Left cardiac atrium (tissue), 4 donors: Measurements from ENCODE around the gene SYTL2. TPM values are rescaled to one million over a fixed set of nuclear protein-coding genes. Genes with fewer than 3 reads are reported as not detected.
"Not testable (repeated sequence)": the region's sequence is repeated elsewhere in the genome, so short reads cannot be mapped to it uniquely, and the experiment has no call there.

ENCODE experiments used
- ATAC-seq, 2 donors: fragments of 200-7000 bp; cut with Tn5 transposase; one replicate each; pipeline ENCODE4 v1.9.1; 2020; ENCODE audit warnings: mild to moderate bottlenecking in 2 of 2, moderate library complexity in 2 of 2
- DNase-seq: peaks from one replicate; pipeline ENCODE4 v3.0.0-alpha.2; 2020
- intact Hi-C, 2 donors: fragments of 100-400 bp; cut with DNase I; formaldehyde crosslinking; loops; one replicate each; pipeline versions ENCODE4 v1.14.1 to v1.15.1; 2022 to 2023
- long read RNA-seq: library from polyadenylated mRNA; unstranded; transcript quantifications from one replicate; pipeline ENCODE4 v2.0.0, GENCODE V29; 2021
- total RNA-seq, 2 donors: library from RNA; stranded (reverse); fragmentation: NEBNext Ultra II Directional; extraction: Animal tissue kit (Norgen Biotek cat#: 25700); gene quantifications; one replicate each; pipeline ENCODE4 v1.2.1, GENCODE V29; 2021
- donor health status: DM: no; HTN: yes; CAD: no.
- donor health status: DM: no; HTN: yes; CAD: no; lungs with severe emphysema.
- donor health status: DM: yes; HTN: yes; CAD: no.
- donor health status: Dilated cardiomyopathy.

SYTL2 gene, protein sequence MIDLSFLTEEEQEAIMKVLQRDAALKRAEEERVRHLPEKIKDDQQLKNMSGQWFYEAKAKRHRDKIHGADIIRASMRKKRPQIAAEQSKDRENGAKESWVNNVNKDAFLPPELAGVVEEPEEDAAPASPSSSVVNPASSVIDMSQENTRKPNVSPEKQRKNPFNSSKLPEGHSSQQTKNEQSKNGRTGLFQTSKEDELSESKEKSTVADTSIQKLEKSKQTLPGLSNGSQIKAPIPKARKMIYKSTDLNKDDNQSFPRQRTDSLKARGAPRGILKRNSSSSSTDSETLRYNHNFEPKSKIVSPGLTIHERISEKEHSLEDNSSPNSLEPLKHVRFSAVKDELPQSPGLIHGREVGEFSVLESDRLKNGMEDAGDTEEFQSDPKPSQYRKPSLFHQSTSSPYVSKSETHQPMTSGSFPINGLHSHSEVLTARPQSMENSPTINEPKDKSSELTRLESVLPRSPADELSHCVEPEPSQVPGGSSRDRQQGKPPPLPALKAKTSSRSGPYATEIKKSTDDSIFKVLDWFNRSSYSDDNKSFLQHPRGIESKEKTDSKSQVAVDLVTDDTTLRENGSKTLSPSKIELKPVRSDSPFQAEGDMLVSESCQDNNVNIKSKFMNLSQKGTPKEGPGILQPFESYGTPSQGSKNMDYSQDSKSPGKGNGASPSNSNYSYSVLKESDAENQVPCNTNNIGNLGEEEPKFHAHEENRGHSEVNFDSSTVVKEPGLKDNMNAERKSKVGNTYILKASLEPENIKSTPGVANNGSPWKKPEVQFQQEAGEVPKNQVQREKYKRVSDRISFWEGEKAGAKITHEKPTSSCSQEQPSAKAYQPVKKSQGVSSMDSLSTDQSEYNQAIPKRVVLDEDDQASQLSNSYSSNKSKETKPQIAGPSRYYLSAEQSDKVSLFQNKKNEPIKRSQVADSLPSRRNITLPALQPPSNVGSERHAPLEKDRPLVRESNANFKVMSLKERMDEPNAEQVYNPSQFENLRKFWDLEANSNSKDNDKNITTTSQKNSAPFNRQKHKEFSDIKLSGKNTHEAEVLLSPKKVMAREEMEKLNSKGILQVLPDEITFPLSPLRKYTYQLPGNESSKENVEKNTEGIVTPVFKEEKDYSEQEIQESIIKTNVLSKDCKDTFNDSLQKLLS (N-terminal part only)
- 10 to 100 TPM in 1 of 2 donors, 1 to 10 TPM in 1; 7.2 to 12.4 TPM for total RNA-seq
- long read RNA-seq, partial matches to known transcripts = 6 of 10 reads
- long read RNA-seq, other reads (novel, unspliced or antisense) = 3 of 10 reads

DNA sequence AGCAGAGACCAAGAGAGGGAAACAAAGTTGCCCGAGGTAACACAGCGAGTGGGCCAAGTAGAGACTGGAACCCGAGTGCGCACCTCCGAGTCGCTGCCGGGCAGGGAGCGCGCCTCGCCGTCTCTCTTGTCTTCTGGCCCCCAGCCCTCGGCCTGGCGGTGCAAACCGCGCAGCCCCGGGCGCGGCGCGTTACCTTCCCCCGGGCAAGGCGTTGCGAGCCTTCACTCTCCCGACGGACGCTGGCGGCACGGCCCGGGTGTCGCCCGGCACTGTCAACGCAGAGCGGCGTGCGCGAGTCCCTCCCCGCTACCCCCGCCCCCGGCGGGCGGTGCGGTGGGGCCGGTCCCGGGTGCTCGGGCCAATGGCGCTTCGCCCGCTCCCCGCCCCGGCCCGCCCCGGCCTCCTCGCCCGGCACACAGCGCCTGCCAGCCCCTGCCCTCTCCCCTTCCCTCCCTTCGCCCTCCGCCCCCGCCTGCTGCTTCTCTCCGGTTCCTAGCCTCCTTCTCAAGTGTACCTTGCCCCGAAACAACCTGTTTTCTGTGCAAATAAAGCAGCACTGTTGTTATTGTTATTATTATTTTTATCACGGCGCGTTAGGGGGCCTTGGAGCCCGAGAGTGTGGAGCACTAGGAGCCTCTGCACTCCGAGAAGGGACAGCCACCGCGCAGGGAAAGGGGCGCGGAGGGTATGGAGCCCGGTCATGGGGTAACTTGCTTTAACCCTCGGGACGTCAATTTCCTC is at the start of gene SYTL2:
Gene SYTL2, minus strand, starts transcription at position 271 of the 741 bp plus-strand sequence. CDS start 53,416 bp downstream, outside the sequence.
- intact Hi-C loops = no loop called here
- ATAC-seq (peak; percentile 99 to 100), DNase-seq (peak; percentile 75)

DNA sequence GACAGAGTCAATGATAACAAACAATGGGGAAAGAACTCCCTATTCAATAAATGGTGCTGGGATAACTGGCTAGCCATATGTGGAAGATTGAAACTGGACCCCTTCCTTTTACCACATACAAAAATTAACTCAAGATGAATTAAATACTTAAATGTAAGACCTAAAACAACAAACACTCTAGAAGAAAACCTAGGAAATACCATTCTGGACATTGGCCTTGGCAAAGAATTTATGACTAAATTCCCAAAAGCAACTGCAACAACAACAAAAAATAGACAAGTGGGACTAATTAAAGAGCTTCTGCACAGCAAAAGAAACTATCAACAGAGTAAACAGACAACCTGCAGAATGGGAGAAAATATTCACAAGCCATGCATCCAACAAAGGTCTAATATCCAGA is 48.6 kb upstream of the SYTL2 start:
- intact Hi-C loops = loop anchor here in 1 of 2 donors (10.0 kb wide), 3 partner anchors 85 to 435 kb away; partner anchors contain the start of gene EED
- not testable (repeated sequence) for DNase-seq, ATAC-seq

DNA sequence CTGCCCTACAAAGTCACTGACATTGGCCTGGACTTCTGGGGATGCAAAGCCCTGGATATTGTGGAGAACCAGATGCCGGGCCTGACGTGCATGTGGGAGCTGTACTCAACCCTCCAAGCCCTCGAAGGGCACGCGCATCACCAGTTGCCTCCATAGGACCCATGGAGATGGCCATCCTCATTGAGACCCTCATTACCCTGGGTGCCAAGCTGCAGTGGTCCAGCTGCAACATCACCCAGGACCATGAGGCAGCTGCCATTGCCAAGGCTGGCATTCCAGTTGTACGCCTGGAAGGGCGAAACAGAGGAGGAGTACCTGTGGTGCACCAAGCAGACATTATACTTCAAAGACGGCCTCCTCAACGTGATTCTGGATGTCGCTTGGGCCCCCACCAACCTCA is 46.2 kb upstream of the SYTL2 start:
- intact Hi-C loops = loop anchor here in 1 of 2 donors (10.0 kb wide), 3 partner anchors 88 to 438 kb away; partner anchors contain the start of gene EED
- DNase-seq (no peak), ATAC-seq (no peak)

DNA sequence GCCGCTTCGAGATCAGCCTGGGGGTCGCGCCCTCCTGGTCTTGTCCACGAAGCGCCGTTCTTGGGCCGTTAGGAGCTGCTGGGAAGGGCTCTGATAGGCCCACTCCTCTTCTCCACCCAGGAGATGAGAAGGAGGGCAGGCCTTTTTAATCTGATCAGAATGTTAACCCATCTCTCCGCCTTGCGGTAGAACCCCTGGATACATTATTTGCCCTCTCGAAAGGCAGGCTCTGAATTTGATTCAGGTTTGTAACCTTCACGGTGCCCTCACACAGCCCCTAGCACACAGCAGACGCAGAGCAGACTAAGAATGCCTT is 44.4 kb upstream of the SYTL2 start, which contains the start of gene CCDC83:
Gene CCDC83, plus strand, starts transcription at position 43 of the 316 bp plus-strand sequence. CDS start 9,741 bp downstream, outside the sequence.
- DNase-seq = no peak
- ATAC-seq = no peak
- intact Hi-C loops = loop anchor here in 1 of 2 donors (10.0 kb wide), 3 partner anchors 90 to 440 kb away; partner anchors contain the start of gene EED

DNA sequence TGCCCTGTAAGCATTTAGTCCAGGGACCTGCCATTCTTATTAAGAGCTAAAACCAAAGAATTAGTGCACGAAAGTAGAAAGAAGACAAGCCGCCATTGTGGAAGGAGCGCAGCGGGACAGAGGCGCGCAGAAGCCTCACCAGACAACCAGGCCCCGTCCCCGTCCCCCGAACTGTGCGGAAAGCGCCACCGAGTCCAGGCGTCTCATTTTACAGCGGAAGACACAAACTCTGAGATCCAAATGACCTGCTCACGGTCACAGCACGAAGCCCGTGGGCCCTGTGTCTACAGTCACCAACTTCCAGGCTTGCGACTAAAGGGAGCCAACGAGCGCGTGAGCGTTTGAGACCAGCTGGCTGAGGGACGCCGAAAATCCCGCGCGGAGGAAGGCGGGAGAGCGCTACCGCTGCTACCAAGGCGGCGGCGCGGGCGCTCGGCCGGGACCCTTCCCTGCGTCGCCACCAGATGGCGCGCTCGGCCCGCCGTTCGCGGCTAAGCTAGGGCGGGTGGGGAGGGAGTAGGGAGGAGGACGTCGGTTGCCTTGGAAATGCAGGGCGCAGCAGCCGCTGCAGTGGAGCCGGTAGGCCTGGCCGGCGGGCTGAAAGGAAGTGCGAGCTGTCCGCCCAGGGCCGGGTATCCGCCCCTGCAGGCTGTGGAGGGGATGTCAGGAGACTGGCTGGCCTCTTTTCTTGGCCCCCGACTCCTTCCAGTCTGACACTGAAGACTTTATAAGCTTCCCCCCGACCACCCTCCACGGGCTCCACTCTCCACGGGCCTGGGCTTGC is 43.8 kb upstream of the SYTL2 start:
- intact Hi-C loops = loop anchor here in 1 of 2 donors (10.0 kb wide), 3 partner anchors 90 to 440 kb away; partner anchors contain the start of gene EED
- peak; percentile 98 to 99 for ATAC-seq
- DNase-seq = peak; percentile 94

DNA sequence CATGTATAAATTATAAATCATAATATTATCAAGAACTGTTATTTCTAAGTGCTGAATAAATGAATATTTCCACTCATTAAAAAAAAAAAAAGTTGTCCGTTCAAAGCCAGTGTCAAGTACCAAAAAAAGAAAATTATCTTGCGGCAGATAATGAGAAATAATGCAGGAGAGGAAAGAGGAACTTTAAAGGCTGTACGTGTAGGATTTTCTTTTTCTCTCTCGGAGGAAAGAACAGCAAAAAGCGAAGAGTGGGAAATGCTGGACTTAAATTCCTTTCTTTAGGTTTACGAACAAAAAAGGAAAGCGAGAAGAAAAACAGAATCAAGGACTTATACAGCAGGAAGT is 43.2 kb upstream of the SYTL2 start:
- no peak for DNase-seq
- ATAC-seq = no peak
- intact Hi-C loops = loop anchor here in 1 of 2 donors (10.0 kb wide), 3 partner anchors 91 to 441 kb away; partner anchors contain the start of gene EED

DNA sequence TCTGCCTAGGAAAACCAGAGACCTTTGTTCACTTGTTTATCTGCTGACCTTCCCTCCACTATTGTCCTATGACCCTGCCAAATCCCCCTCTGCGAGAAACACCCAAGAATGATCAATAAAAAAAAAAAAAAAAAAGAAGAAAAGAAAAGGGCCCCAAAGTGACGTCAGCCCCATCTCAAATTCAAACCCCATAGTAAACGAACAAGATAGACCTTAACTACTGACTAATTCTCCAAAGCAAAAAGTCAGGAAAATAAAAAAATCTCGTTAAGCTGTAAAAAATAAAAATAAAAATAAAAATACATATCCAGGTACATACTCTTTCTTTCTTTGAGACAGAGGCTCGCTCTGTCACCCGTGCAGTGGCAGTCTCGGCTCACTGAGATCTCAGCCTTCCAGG is 42.6 kb upstream of the SYTL2 start:
- not testable (repeated sequence) for DNase-seq, ATAC-seq
- intact Hi-C loops = loop anchor here in 1 of 2 donors (10.0 kb wide), 3 partner anchors 91 to 441 kb away; partner anchors contain the start of gene EED

DNA sequence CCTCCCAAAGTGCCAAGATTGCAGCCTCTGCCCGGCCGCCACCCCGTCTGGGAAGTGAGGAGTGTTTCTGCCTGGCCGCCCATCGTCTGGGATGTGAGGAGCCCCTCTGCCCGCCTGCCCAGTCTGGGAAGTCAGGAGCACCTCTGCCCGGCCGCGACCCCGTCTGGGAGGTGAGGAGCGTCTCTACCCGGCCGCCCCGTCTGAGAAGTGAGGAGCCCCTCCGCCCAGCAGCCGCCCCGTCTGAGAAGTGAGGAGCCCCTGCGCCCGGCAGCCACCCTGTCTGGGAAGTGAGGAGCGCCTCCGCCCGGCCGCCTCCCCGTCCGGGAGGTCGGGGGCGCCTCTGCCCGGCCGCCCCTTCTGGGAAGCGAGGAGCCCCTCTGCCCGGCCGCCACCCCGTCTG is 41.8 kb upstream of the SYTL2 start:
- intact Hi-C loops = loop anchor here in 1 of 2 donors (10.0 kb wide), 3 partner anchors 92 to 442 kb away; partner anchors contain the start of gene EED
- not testable (repeated sequence) for ATAC-seq, DNase-seq

DNA sequence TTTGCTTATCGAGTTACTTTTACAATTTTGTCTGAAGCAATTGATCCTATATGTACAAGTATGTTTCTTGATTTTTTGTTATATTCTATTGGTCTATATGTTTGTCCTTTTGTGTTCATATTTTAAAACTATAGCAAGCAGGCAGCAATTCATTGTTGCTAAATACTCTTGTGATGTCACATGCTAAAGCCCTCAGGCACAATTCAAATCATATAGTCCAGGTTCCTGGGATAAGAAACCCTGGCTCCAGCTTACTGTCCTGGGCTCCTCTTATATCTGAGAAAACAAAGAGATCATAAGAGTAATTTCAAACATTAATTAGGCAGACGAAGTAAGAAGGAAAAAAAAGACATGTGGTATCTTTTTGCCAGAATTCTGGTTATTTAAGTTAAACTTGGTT is 37.6 kb upstream of the SYTL2 start:
- DNase-seq = no peak
- intact Hi-C loops = no loop called here
- ATAC-seq = no peak

DNA sequence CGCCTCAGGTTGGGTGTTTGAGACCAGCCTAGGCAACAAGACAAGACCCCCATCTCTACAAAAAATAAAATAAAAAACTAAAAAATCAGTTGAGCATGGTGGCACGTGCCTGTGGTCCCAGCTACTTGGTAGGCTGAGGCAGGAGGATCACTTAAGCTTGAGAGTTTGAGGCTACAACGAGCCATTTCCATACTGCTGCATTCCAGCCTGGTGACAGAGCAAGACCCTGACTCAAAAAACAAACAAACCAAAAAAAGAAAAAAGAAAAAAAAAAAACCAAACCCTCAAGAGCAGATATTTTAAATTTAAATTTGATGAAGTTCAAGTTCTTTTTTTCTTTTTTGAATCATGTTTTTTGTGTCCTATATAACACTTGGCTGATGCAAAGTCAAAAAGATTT is 37.1 kb upstream of the SYTL2 start:
- intact Hi-C loops = no loop called here
- ATAC-seq (no peak), DNase-seq (no peak)

DNA sequence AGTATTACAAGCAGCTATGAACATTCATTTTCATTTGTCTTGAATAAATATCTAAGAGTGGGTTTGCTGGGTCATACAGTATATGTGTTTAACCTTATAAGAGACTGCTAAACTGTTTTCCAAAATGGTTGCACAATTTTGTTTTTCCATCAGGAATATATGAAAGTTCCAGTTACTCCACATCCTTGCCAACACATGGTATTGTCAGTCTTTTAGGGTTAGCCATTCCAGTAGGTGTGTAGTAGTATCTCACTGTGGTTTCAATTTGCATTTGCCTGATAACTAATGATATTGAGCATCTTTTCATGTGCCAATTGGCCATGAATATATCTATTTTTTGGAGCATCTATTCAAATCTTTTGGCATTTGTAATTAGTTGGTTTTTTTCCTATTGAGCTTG is 36.5 kb upstream of the SYTL2 start:
- DNase-seq (no peak), ATAC-seq (no peak)
- intact Hi-C loops = no loop called here

DNA sequence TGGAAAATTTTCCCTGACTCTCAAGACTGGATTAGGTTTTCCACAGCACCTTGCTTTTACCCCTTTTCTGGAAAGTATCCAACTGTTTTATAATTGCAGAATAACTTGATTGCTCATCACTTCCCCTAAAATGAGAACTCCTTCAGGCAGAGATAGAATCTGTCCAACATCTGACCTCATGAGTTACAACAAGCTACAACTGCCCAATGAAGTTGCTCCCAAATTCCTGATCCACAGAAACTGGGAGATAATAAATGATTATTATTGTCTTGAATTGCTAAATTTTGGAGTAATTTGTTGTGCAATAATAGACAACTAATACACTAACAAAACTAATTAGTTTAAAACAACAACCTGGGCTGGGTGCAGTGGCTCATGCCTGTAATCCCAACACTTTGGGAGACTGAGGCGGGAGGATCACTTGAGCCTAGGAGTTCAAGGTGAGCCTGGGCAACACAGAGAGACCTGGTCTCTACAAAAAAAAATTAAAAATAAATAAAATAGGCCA is 34.2 kb upstream of the SYTL2 start:
- DNase-seq (no peak), ATAC-seq (peak in 1 of 2 donors; percentile 80)
- intact Hi-C loops = no loop called here

DNA sequence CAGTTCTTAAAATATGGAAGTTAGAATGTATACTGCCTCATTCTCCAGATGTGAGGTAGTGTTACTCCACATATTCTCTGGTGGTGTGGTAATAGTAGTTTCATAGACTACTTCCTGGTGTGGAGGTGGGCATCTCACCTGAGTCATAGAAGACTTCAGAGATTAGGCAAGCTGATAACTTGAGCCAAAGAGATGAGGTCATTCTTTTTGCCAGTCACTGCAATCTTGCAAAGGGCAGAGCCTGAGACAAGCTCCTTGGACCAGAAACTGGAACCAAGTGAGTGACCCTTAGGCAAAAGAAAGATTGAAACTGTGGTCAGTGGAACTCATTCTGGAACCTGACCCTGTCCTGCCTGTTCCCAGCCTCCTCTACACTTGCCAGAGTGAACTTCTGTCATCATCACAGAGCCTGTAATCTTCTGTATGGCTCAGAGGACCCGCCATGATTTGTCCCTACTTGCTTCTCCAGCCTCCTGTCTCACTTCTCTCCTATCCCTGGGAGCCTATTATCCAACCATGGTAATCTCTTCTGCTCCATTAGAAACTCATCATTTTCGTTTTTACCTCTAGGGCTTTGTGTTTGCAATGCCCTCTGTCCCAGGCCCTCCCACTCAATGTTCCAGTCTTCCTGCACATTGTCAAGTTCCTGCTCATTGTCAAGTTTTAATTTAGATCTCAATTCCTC is 33.6 kb upstream of the SYTL2 start:
- ATAC-seq (peak in 1 of 2 donors; percentile 86), DNase-seq (no peak)
- intact Hi-C loops = no loop called here

DNA sequence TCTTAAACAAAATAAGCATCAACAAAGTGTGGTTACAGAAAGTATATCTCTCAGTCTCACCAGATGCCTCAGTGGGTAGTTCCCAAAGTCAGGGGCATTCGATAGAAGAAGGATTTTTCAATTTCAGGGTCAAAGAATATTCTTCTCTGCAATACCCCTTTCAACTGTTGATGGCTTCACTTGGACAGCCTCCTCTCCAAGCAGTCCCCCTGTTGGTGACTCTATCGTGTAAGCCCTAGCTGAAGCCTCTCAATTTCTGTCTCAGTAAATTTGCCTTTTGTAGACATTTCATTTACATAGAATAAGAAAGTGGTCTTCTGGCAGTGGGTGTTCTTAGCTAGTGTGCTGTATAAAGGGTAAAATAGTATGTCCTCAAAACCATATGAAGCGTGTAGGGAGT is 33.0 kb upstream of the SYTL2 start:
- ATAC-seq (no peak), DNase-seq (no peak)
- intact Hi-C loops = no loop called here

DNA sequence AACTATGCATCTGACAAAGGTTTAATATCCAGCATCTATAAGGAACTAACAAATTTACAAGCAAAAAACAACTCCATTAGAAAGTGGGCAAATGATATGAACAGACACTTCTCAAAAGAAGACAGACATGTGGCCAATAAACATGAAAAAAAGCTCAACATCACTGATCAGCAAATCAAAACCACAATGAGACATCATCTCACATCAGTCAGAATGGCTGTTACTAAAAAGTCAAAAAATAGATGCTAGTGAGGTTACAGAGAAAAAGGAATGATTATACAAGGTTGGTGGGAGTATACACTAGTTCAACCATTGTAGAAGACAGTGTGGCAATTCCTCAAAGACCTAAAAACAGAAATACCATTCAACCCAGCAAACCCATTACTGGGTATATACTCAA is 30.0 kb upstream of the SYTL2 start:
- intact Hi-C loops, ATAC-seq, DNase-seq: not testable (repeated sequence)

DNA sequence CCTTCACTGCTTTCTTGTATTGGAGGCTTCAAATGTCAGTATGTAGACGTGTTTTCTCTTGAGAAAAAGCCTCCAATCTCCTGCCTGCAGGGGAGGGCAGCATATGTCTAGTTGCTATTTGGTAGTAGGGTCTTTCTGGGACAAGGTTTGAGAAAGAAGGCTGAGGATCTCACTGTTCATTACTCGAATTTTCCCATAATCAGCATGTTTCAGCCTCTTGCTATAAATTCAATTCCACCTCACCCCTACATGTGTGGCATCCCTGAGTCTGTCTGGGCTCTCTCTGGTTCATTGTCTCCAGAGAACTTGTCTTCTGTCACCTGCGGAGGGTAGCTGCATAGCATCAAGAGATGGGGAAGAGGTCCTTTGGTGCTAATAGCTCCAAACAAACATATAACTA is 24.8 kb upstream of the SYTL2 start:
- no peak for ATAC-seq
- intact Hi-C loops = no loop called here
- no peak for DNase-seq

DNA sequence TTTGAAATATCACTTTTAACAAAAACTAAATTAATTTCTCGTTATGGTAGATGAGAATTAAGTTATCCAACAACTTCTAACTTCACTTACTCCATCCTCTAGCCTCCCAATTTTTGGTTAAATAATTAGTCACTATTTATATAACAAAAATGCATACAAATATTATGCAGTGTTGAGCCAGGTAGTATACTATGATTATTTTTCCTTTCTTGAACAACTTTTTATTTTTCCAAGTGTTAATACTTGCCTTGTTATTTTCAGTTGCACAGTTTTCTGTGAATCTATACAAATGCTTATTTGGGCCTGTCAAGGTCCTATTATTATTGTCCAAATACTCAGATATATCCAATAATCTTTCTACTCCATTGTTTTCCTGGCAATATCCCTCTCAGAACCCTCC is 24.3 kb upstream of the SYTL2 start:
- DNase-seq = no peak
- intact Hi-C loops = no loop called here
- no peak for ATAC-seq
